Neural crest cell (in vitro differentiated cells): ENCODE measurements around the gene PRKCE. TPM values are rescaled to one million over a fixed set of nuclear protein-coding genes. Genes with fewer than 3 reads are reported as not detected.

Experiments used
- DNase-seq: peaks from one replicate; pipeline ENCODE4 v3.0.0; 2021; ENCODE audit warnings: low read depth, mixed read lengths, low spot score
- H3K27ac Mint-ChIP-seq: one replicate; pipeline ENCODE4 v1.8.0; 2021; ENCODE audit warnings: mild to moderate bottlenecking, mixed read lengths; ENCODE audit not compliant: unreplicated experiment
- H3K27me3 Mint-ChIP-seq: 2 replicates; pipeline ENCODE4 v1.8.0; 2021; ENCODE audit warnings: low read depth, mild to moderate bottlenecking, mixed read lengths
- H3K36me3 Mint-ChIP-seq: 2 replicates; pipeline ENCODE4 v1.8.0; 2021; ENCODE audit warnings: low read depth, mild to moderate bottlenecking, mixed read lengths
- H3K4me1 Mint-ChIP-seq: 2 replicates; pipeline ENCODE4 v1.8.0; 2021; ENCODE audit warnings: mixed read lengths
- H3K4me3 Mint-ChIP-seq: one replicate; pipeline ENCODE4 v1.8.0; 2021; ENCODE audit warnings: mild to moderate bottlenecking, mixed read lengths
- H3K9me3 Mint-ChIP-seq: 2 replicates; pipeline ENCODE4 v1.8.0; 2021; ENCODE audit warnings: mixed read lengths
- total RNA-seq: library from RNA; stranded (reverse); gene quantifications from 2 replicates; pipeline ENCODE4 v1.2.1, GENCODE V29; 2021
- TF ChIP-seq, protein P1 (sequence below): fragments of 200-600 bp; sonication (generic); conservative IDR thresholded peaks from 2 replicates; pipeline ENCODE4 v1.5.0; 2021; ENCODE audit warnings: antibody characterized with exemption, mild to moderate bottlenecking

Gene PRKCE
- total RNA-seq, 1 donor from 2014 or later, result 15.6 TPM

DNA sequence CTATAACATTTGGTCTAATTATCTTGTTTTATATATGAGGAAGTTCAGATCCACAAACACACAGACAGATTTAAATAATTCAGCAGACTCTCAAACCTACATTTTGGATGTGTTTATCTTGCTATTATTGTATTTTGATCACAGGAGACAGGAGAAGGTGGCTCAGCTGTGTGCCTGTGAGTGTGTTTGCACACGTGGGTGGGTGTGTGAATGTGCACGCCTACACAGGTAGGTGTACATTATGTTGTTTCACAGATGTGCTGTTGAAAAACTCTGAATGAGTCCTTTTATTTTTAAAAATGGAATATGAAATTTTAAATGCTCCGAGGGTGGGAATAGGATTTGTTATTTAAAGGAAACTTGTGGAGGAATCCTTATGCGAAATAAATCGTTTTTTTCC is 183.4 kb downstream of the PRKCE start:
- DNase-seq, result no peak
- Mint-ChIP-seq H3K9me3 (peaks cover 16% of the 10 kb centered on the region), H3K4me3 (no peak overlapping the region), H3K27ac (no peak overlapping the region), H3K36me3 (peaks cover 16% of the 10 kb centered on the region), H3K27me3 (no peaks in the 10 kb centered on the region), H3K4me1 (peaks cover 23% of the 10 kb centered on the region)
- TF ChIP-seq, protein P1, sequence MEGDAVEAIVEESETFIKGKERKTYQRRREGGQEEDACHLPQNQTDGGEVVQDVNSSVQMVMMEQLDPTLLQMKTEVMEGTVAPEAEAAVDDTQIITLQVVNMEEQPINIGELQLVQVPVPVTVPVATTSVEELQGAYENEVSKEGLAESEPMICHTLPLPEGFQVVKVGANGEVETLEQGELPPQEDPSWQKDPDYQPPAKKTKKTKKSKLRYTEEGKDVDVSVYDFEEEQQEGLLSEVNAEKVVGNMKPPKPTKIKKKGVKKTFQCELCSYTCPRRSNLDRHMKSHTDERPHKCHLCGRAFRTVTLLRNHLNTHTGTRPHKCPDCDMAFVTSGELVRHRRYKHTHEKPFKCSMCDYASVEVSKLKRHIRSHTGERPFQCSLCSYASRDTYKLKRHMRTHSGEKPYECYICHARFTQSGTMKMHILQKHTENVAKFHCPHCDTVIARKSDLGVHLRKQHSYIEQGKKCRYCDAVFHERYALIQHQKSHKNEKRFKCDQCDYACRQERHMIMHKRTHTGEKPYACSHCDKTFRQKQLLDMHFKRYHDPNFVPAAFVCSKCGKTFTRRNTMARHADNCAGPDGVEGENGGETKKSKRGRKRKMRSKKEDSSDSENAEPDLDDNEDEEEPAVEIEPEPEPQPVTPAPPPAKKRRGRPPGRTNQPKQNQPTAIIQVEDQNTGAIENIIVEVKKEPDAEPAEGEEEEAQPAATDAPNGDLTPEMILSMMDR, result no peak

DNA sequence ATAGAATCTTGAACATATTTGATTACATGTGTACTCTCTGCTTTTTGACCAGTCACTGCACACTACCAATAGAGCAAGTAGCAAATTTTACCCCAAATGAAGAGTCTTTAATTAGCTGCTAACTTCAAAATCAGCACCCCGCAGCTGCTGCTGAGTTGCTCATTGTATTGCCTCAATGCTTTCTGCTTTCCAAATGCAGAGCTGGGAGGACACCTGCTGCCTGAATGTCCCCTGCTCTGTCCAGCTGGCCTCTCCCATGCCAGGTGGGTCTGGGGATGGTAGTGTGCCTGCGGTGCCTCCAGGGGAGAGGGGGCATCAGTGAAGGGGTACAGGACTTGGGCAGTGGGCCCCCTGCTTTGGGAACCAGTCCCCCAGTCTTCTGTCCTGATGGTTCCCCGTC is 184.8 kb downstream of the PRKCE start:
- no peak overlapping the region for H3K27ac Mint-ChIP-seq

DNA sequence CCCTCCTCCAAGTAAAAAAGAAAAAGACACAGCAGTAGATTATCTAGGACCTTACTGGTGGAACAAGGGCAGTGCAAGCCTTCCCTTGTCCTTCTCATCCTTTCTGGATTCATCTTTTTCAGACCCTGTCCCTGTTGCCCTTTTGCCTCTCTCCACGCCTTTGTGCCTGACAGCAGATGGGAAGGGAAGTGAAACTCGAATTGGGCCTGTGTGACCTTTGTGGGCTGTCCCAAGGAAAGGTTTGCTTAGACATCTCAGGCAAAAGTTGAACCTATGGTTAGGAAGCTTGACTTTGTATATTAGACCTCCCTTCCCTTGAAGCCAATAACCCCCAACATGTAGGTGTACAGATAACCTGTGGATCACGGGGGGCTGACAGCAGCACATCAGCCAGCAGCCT is 185.3 kb downstream of the PRKCE start:
- no peak for DNase-seq
- TF ChIP-seq, protein P1, result no peak
- Mint-ChIP-seq H3K36me3 (no peaks in the 10 kb centered on the region), H3K4me3 (no peak overlapping the region), H3K27me3 (no peaks in the 10 kb centered on the region), H3K27ac (no peak overlapping the region), H3K4me1 (peaks cover 34% of the 10 kb centered on the region), H3K9me3 (no peaks in the 10 kb centered on the region)

More for the DNA sequence above, 184.8 kb downstream of the PRKCE start:
- peaks cover 2% of the 10 kb centered on the region for H3K36me3 Mint-ChIP-seq
- H3K27me3 Mint-ChIP-seq, result no peaks in the 10 kb centered on the region
- peaks cover 2% of the 10 kb centered on the region for H3K9me3 Mint-ChIP-seq
- H3K4me3 Mint-ChIP-seq, result no peak overlapping the region
- DNase-seq, result no peak
- TF ChIP-seq, protein P1, result no peak
- peaks cover 31% of the 10 kb centered on the region for H3K4me1 Mint-ChIP-seq

DNA sequence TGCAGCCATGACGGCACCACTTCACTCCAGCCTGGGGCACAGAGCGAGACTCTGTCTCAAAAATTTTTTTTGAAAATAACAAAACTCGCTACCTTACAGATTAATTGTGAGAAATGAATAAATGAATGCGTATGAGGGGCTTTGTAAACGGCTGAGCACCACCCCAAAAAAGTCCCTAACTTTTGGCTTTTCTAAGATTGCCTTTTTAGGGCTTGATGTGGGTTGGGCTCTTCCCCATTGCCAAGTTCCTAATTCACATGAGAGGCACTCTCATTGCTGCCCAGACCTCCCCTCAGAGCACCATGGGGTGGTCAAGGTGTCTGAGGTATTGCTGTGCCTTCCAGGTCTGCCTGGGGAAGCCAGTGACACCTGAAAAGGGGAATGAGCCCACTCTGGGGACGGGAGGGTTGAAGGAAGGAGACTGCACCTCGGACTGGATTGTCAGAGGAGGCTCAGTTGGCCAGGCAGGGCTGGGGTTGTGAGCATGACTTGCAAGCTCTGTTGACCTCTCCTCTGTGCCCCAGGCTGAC is 186.4 kb downstream of the PRKCE start:
- no peak for DNase-seq
- TF ChIP-seq, protein P1, result no peak
- H3K4me3 Mint-ChIP-seq, result no peak overlapping the region
- no peaks in the 10 kb centered on the region for H3K36me3 Mint-ChIP-seq
- no peaks in the 10 kb centered on the region for H3K9me3 Mint-ChIP-seq
- H3K27ac Mint-ChIP-seq, result no peak overlapping the region
- H3K4me1 Mint-ChIP-seq, result peaks cover 39% of the 10 kb centered on the region
- no peaks in the 10 kb centered on the region for H3K27me3 Mint-ChIP-seq

DNA sequence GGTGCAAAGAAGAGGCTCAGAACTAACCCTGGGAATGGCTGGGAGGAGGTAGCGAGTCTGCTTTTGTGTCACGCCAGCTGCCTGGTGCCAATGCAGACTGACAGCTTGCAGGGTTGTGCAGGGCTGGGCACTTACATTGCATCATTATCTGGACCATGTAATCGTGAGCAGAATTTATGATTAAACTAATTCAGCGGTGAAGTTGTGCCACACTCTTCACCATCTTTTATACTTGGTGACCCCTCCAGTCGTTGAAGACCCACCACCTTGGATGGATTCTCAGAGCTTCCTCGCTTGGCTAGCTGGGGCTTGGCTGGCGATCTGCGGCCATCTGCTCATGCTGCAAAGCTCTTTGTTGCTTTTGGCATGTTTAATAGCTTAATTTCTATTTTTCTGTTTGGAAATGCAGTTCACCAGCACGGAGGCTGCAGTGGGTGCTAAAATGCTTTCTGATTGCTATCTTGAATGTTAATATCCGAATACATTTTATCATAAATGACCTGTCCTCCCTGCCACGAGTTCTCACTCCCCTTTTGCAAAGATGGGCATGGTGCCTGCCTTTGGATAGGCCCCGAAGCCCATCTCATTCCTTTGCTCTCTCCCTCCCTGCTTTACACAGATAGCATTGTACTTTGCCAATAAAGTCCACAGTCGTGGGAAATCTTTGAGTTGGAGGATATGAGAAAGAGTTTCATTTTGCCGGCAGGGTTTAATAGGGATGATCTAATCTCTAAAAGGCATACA is 188.2 kb downstream of the PRKCE start:
- Mint-ChIP-seq H3K27me3 (no peaks in the 10 kb centered on the region), H3K36me3 (no peaks in the 10 kb centered on the region), H3K27ac (peak overlapping the region; percentile 46), H3K9me3 (no peaks in the 10 kb centered on the region), H3K4me1 (peaks cover 56% of the 10 kb centered on the region), H3K4me3 (no peak overlapping the region)
- TF ChIP-seq, protein P1, result no peak
- no peak for DNase-seq
